Trophoblast cell (in vitro differentiated cells and primary cell): Measurements from ENCODE around the gene INKA1.

ENCODE experiments used
- DNase-seq, 2 donors: peaks; one replicate each; pipeline ENCODE4 v3.0.0-alpha.2; 2016
- H2AFZ ChIP-seq: 2 replicates; pipeline ENCODE4 v1.6.1; 2013; ENCODE audit warnings: low read length, moderate library complexity, mild to moderate bottlenecking; ENCODE audit not compliant: insufficient read depth, poor library complexity
- H2AK5ac ChIP-seq: 2 replicates; pipeline ENCODE4 v1.6.1; 2013; ENCODE audit warnings: mild to moderate bottlenecking, low read length
- H2BK120ac ChIP-seq: 2 replicates; pipeline ENCODE4 v1.6.1; 2013; ENCODE audit warnings: low read length, mild to moderate bottlenecking, moderate library complexity; ENCODE audit not compliant: insufficient read depth, poor library complexity
- H2BK12ac ChIP-seq: 2 replicates; pipeline ENCODE4 v1.6.1; 2013; ENCODE audit warnings: mild to moderate bottlenecking, low read length, moderate library complexity
- H2BK5ac ChIP-seq: 2 replicates; pipeline ENCODE4 v1.6.1; 2013; ENCODE audit warnings: low read length, low read depth, moderate library complexity, mild to moderate bottlenecking; ENCODE audit not compliant: poor library complexity
- H3K14ac ChIP-seq: 2 replicates; pipeline ENCODE4 v1.6.1; 2013; ENCODE audit warnings: mild to moderate bottlenecking, low read length
- H3K18ac ChIP-seq: 2 replicates; pipeline ENCODE4 v1.6.1; 2013; ENCODE audit warnings: mild to moderate bottlenecking, low read length
- H3K23ac ChIP-seq: 2 replicates; pipeline ENCODE4 v1.6.1; 2013; ENCODE audit warnings: low read length
- H3K27ac ChIP-seq: 2 replicates; pipeline ENCODE4 v1.5.1; 2013; ENCODE audit warnings: low read depth, mild to moderate bottlenecking, inconsistent platforms, low read length, moderate library complexity
- H3K27me3 ChIP-seq: 2 replicates; pipeline ENCODE4 v1.6.1; 2013; ENCODE audit warnings: inconsistent platforms, mild to moderate bottlenecking, low read length, moderate library complexity; ENCODE audit not compliant: insufficient read depth
- H3K36me3 ChIP-seq, 2 experiments: 1 replicate in 1 of 2; 2 replicates in 1 of 2; pipeline ENCODE4 v1.6.1; 2013; ENCODE audit warnings: low read length in 2 of 2, mild to moderate bottlenecking in 2 of 2, moderate library complexity in 1 of 2; ENCODE audit not compliant: insufficient read depth in 2 of 2, control insufficient read depth in 1 of 2
- H3K4ac ChIP-seq: 2 replicates; pipeline ENCODE4 v1.6.1; 2013; ENCODE audit warnings: low read depth, mild to moderate bottlenecking, low read length, moderate library complexity
- H3K4me1 ChIP-seq, 2 experiments: 1 replicate in 1 of 2; 2 replicates in 1 of 2; pipeline ENCODE4 v1.6.1; 2013; ENCODE audit warnings: low read length in 2 of 2, mild to moderate bottlenecking in 2 of 2, moderate library complexity in 1 of 2; ENCODE audit not compliant: insufficient read depth in 2 of 2, control insufficient read depth in 1 of 2
- H3K4me2 ChIP-seq: 2 replicates; pipeline ENCODE4 v1.6.1; 2013; ENCODE audit warnings: inconsistent platforms, mild to moderate bottlenecking, low read length, moderate library complexity
- H3K4me3 ChIP-seq: 2 replicates; pipeline ENCODE4 v1.5.1; 2013; ENCODE audit warnings: mild to moderate bottlenecking, low read depth, low read length, inconsistent platforms
- H3K79me1 ChIP-seq: one replicate; pipeline ENCODE4 v1.6.1; 2013; ENCODE audit warnings: low read length
- H3K79me2 ChIP-seq: 2 replicates; pipeline ENCODE4 v1.6.1; 2013; ENCODE audit warnings: low read length, mild to moderate bottlenecking; ENCODE audit not compliant: control insufficient read depth, insufficient read depth, poor library complexity
- H3K9ac ChIP-seq: 2 replicates; pipeline ENCODE4 v1.6.1; 2013; ENCODE audit warnings: mild to moderate bottlenecking, low read length
- H3K9me3 ChIP-seq: 2 replicates; pipeline ENCODE4 v1.6.1; 2013; ENCODE audit warnings: low read depth, mild to moderate bottlenecking, control low read depth, inconsistent platforms, low read length; ENCODE audit not compliant: insufficient read depth
- H4K12ac ChIP-seq: 2 replicates; pipeline ENCODE4 v1.6.1; 2013; ENCODE audit warnings: low read depth, mild to moderate bottlenecking, low read length, moderate library complexity
- H4K8ac ChIP-seq: 2 replicates; pipeline ENCODE4 v1.6.1; 2013; ENCODE audit warnings: low read depth, mild to moderate bottlenecking, low read length, moderate library complexity
- H4K91ac ChIP-seq: one replicate; pipeline ENCODE4 v1.6.1; 2013; ENCODE audit warnings: low read depth, mild to moderate bottlenecking, low read length, moderate library complexity
- WGBS: extraction: QIAGEN DNeasy Blood & Tissue Kit; methylation state at CpG from one replicate; pipeline ENCODE4 v1.1.7; 2013; ENCODE audit warnings: missing lambda C conversion rate; ENCODE audit not compliant: insufficient read length, insufficient coverage; ENCODE audit errors: extremely low coverage; 5-methylcytosine and 5-hydroxymethylcytosine counted together

The INKA1 gene

GRCh38 chr3:49787182-49787464 lies 15.9 kb upstream of the INKA1 start:
- Histone ChIP-seq H3K27ac (no peak overlapping the region), H3K4me3 (no peak overlapping the region), H3K9ac (no peak overlapping the region), H2BK5ac (peak overlapping the region; percentile 23), H2AFZ (peak overlapping the region; percentile 55), H2BK12ac (no peak overlapping the region), H2AK5ac (peak overlapping the region; percentile 49), H3K27me3 (no peaks in the 10 kb centered on the region), H4K8ac (peak overlapping the region; percentile 90), H3K23ac (no peak overlapping the region), H3K79me2 (peaks cover 9% of the 10 kb centered on the region), H3K4me2 (peak overlapping the region; percentile 78), H3K9me3 (peaks cover 5% of the 10 kb centered on the region), H3K4ac (peak overlapping the region; percentile 22), H3K4me1 (peaks cover 12 to 25% of the 10 kb centered on the region in 2 experiments), H3K18ac (peak overlapping the region; percentile 27), H2BK120ac (peak overlapping the region; percentile 24), H3K79me1 (peaks cover 8% of the 10 kb centered on the region), H4K12ac (peak overlapping the region; percentile 89), H3K36me3 (peaks cover 9 to 10% of the 10 kb centered on the region in 2 experiments), H3K14ac (peak overlapping the region; percentile 44), H4K91ac (peak overlapping the region; percentile 71)
- no peak for DNase-seq
- no CpG with 5 or more reads among the region's 3 CpGs for WGBS

GRCh38 chr3:49787536-49787935 lies 15.5 kb upstream of the INKA1 start:
- no peak overlapping the region for H3K23ac ChIP-seq
- H3K14ac ChIP-seq, result no peak overlapping the region
- no peak for DNase-seq
- H3K4me3 ChIP-seq, result no peak overlapping the region
- H2AK5ac ChIP-seq, result no peak overlapping the region
- peaks cover 7% of the 10 kb centered on the region for H3K9me3 ChIP-seq
- no peak overlapping the region for H3K27ac ChIP-seq
- peaks cover 9% of the 10 kb centered on the region for H3K79me2 ChIP-seq
- no peak overlapping the region for H2BK5ac ChIP-seq
- H3K36me3 ChIP-seq, result peaks cover 7% of the 10 kb centered on the region in 2 experiments
- H4K12ac ChIP-seq, result no peak overlapping the region
- H3K4me2 ChIP-seq, result no peak overlapping the region
- H3K4me1 ChIP-seq, result peaks cover 12 to 22% of the 10 kb centered on the region in 2 experiments
- H3K27me3 ChIP-seq, result no peaks in the 10 kb centered on the region
- H2AFZ ChIP-seq, result no peak overlapping the region
- no peak overlapping the region for H4K91ac ChIP-seq
- peaks cover 8% of the 10 kb centered on the region for H3K79me1 ChIP-seq
- H4K8ac ChIP-seq, result no peak overlapping the region
- no peak overlapping the region for H2BK120ac ChIP-seq
- no peak overlapping the region for H3K9ac ChIP-seq
- H2BK12ac ChIP-seq, result no peak overlapping the region
- no peak overlapping the region for H3K4ac ChIP-seq
- H3K18ac ChIP-seq, result no peak overlapping the region
- no CpG with 5 or more reads among the region's 5 CpGs for WGBS

- no peak overlapping the region for H2BK5ac ChIP-seq
- no peak overlapping the region for H3K27ac ChIP-seq
- H3K18ac ChIP-seq, result no peak overlapping the region
- H3K9ac ChIP-seq, result no peak overlapping the region
- no peak overlapping the region for H3K4me2 ChIP-seq
- H4K8ac ChIP-seq, result no peak overlapping the region
- no peak overlapping the region for H3K14ac ChIP-seq
- no peak overlapping the region for H3K4me3 ChIP-seq
- H3K23ac ChIP-seq, result no peak overlapping the region
- peaks cover 12 to 22% of the 10 kb centered on the region in 2 experiments for H3K4me1 ChIP-seq
- H3K27me3 ChIP-seq, result no peaks in the 10 kb centered on the region
- H3K9me3 ChIP-seq, result peaks cover 11% of the 10 kb centered on the region
- no CpG with 5 or more reads among the region's 2 CpGs for WGBS
- H2AFZ ChIP-seq, result no peak overlapping the region
- H4K12ac ChIP-seq, result no peak overlapping the region
- peaks cover 7% of the 10 kb centered on the region in 2 experiments for H3K36me3 ChIP-seq
- H3K4ac ChIP-seq, result no peak overlapping the region
- H2BK12ac ChIP-seq, result no peak overlapping the region
- H3K79me2 ChIP-seq, result peaks cover 9% of the 10 kb centered on the region
- no peak for DNase-seq
- peaks cover 8% of the 10 kb centered on the region for H3K79me1 ChIP-seq
- no peak overlapping the region for H2BK120ac ChIP-seq
- no peak overlapping the region for H2AK5ac ChIP-seq
- H4K91ac ChIP-seq, result no peak overlapping the region
Measured at GRCh38 chr3:49788056-49788455, 15.0 kb upstream of the INKA1 start.

GRCh38 chr3:49790626-49791411 lies 12.2 kb upstream of the INKA1 start:
- peaks cover 8% of the 10 kb centered on the region for H3K79me1 ChIP-seq
- DNase-seq, result peak in 1 of 2 donors; percentile 17
- no peak overlapping the region for H2AFZ ChIP-seq
- no peak overlapping the region for H3K27ac ChIP-seq
- no peak overlapping the region for H3K4me2 ChIP-seq
- no peak overlapping the region for H3K23ac ChIP-seq
- no peaks in the 10 kb centered on the region for H3K27me3 ChIP-seq
- no peak overlapping the region for H4K8ac ChIP-seq
- no peak overlapping the region for H3K14ac ChIP-seq
- no peak overlapping the region for H3K18ac ChIP-seq
- peaks cover 13% of the 10 kb centered on the region for H3K9me3 ChIP-seq
- peaks cover 4% of the 10 kb centered on the region for H3K79me2 ChIP-seq
- H2BK12ac ChIP-seq, result no peak overlapping the region
- H3K4ac ChIP-seq, result no peak overlapping the region
- H4K91ac ChIP-seq, result no peak overlapping the region
- no peak overlapping the region for H4K12ac ChIP-seq
- H3K36me3 ChIP-seq, result no peaks in the 10 kb centered on the region
- no peak overlapping the region for H2BK120ac ChIP-seq
- no CpG with 5 or more reads among the region's 9 CpGs for WGBS
- no peak overlapping the region for H3K9ac ChIP-seq
- H2BK5ac ChIP-seq, result no peak overlapping the region
- H3K4me1 ChIP-seq, result peaks cover 10 to 22% of the 10 kb centered on the region in 2 experiments
- H2AK5ac ChIP-seq, result no peak overlapping the region
- no peak overlapping the region for H3K4me3 ChIP-seq
